Stomach smooth muscle (tissue), 2 donors: Measurements from ENCODE around the gene FHOD3.
A peak's percentile ranks its signal among the peaks of the same experiment; 100 is the strongest.

Experiments used
- H3K27ac ChIP-seq: one replicate; pipeline ENCODE4 v1.7.0; 2013; ENCODE audit warnings: mild to moderate bottlenecking, low read length, inconsistent platforms
- H3K27me3 ChIP-seq, 2 donors: one replicate each; pipeline ENCODE4 v1.7.0; 2013; ENCODE audit warnings: low read length in 2 of 2; ENCODE audit not compliant: insufficient read depth in 2 of 2, control insufficient read depth in 1 of 2
- H3K36me3 ChIP-seq, 2 donors: one replicate each; pipeline ENCODE4 v1.7.0; 2013; ENCODE audit warnings: low read length in 2 of 2; ENCODE audit not compliant: control insufficient read depth in 2 of 2, insufficient read depth in 2 of 2
- H3K4me1 ChIP-seq: one replicate; pipeline ENCODE4 v1.7.0; 2013; ENCODE audit warnings: low read length; ENCODE audit not compliant: control insufficient read depth, insufficient read depth
- H3K4me3 ChIP-seq, 2 donors: one replicate each; pipeline ENCODE4 v1.7.0; 2013; ENCODE audit warnings: low read length in 2 of 2
- H3K9ac ChIP-seq, 2 donors: one replicate each; pipeline ENCODE4 v1.7.0; 2013; ENCODE audit warnings: low read length in 2 of 2, mild to moderate bottlenecking in 1 of 2
- H3K9me3 ChIP-seq, 2 donors: one replicate each; pipeline ENCODE4 v1.7.0; 2013; ENCODE audit warnings: low read length in 2 of 2; ENCODE audit not compliant: control insufficient read depth in 2 of 2
- donor health status: healthy.
- donor health status: Pancreatic carcinoma.

FHOD3 gene

DNA sequence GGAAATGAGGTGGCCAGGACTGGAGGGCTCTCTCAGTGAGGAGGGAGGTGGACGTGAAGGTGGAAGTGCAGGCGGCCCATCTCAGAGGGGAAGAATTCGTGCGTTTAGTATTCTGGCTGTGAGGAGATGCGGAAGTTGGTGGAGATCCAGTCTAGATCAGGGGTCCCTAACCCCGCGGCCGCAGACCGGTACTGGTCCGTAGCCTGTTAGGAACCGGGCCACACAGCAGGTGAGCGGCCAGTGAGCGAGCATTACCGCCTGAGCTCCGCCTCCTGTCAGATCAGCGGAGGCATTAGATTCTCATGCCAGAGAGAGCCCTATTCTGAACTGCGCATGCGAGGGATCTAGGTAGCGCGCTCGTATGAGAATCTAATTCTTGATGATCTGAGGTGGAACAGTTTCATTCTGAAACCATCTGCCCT is 1.6 kb upstream of the FHOD3 start:
- H3K27me3 ChIP-seq, result peaks cover 2 to 6% of the 10 kb centered on the region in 2 donors
- H3K4me3 ChIP-seq, result peak overlapping the region; percentile 51 to 78
- no peaks in the 10 kb centered on the region for H3K9me3 ChIP-seq
- H3K4me1 ChIP-seq, result peaks cover 13% of the 10 kb centered on the region
- H3K9ac ChIP-seq, result no peak overlapping the region
- no peak overlapping the region for H3K27ac ChIP-seq
- H3K36me3 ChIP-seq, result no peaks in the 10 kb centered on the region

DNA sequence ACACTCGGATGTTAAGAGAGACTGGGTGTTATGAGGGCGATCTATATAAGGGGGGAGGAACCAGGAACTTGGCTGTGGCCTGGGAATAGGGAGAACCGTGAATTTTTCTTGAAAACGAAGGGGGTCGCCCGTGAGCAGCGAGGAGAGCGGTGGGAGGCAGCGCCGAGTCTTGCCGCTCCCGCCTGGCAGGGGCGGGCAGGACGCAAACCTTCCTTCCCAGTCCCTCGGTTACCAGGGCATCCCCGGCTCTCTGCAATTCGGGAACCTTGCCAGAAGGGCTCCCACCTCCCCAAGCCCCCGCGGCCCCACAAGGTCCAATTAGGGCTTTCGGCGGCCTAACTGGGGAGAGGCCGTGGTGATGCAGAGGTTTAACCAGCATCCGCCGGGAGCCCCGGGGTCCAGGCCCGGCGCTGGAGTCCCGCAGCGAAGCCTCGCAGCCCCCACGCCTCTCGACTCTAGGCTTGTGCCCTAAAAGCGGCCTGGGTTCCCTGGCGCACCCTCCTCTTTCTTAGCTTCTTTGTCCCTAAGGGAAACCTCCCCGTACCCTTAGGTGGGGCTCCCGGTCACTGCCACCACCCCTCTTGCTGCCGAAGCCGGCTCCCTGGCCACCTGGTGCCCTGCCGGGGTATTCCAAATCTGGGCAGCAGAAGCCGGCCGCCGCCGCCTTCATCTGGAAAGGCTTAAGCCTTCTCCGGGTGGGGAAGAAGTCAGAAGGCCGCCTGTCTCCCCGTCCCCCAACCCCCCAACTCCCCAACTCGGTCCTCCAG is 680 bp upstream of the FHOD3 start:
- H3K9ac ChIP-seq, result peak overlapping the region; percentile 57 to 64
- H3K36me3 ChIP-seq, result no peaks in the 10 kb centered on the region
- peaks cover 2 to 6% of the 10 kb centered on the region in 2 donors for H3K27me3 ChIP-seq
- peaks cover 13% of the 10 kb centered on the region for H3K4me1 ChIP-seq
- peak overlapping the region; percentile 24 for H3K27ac ChIP-seq
- peak overlapping the region; percentile 78 to 80 for H3K4me3 ChIP-seq
- H3K9me3 ChIP-seq, result no peaks in the 10 kb centered on the region

DNA sequence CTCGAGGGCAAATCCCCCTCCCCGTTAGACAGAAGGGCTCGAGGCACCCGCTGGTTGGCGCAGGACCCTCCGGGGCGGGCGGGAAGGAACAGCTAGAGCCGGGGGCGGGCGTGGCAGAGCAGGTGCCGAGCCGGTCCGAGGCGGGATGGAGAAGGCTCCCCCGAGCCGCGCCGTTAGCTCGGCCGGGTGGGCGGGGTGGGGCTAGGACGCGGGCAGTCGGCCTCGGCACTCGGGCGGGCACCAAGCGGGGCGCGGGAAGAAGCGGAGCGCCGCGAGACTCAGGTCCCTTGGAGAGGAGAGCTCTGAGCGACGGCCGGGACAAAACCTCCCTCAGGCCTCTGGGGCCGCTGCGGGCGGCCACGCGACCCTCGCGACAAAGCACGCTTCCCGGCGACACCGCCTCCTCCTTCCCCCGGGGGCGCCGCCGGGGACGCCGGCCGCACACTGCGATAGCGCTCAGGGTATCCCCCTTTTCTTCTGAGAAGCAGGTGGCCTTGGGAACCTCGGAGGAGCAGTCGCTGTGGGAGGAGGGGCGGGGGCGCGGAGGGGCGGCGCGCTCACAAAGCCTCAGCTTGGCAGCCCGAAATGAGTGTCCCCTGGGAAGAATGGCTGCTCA is 721 bp downstream of the FHOD3 start:
- no peaks in the 10 kb centered on the region for H3K9me3 ChIP-seq
- no peaks in the 10 kb centered on the region for H3K36me3 ChIP-seq
- H3K4me3 ChIP-seq, result peak overlapping the region; percentile 48 to 75
- H3K9ac ChIP-seq, result no peak overlapping the region
- peaks cover 2 to 6% of the 10 kb centered on the region in 2 donors for H3K27me3 ChIP-seq
- H3K4me1 ChIP-seq, result peaks cover 13% of the 10 kb centered on the region
- no peak overlapping the region for H3K27ac ChIP-seq

DNA sequence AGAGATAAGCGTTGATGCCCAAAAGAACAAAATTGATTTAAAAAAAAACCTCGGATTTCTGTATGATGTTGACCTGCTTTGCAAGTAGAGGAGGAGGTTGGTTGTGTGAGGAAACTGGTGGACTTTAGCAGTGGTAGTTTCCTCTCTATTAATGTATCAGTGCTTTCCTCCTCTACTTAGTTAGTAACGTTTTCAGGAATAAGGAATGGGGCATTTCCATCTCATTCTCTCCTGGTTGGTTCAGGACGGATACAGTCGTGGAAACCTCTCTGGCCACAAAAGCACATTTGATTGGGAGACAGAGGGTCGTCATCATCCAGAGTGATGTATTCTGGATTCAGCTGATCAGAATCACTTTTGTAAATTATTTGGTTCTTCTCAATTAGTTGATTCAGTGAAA is 1.5 kb downstream of the FHOD3 start:
- H3K27ac ChIP-seq, result no peak overlapping the region
- H3K4me3 ChIP-seq, result no peak overlapping the region
- peaks cover 2 to 6% of the 10 kb centered on the region in 2 donors for H3K27me3 ChIP-seq
- H3K4me1 ChIP-seq, result peaks cover 13% of the 10 kb centered on the region
- no peak overlapping the region for H3K9ac ChIP-seq
- no peaks in the 10 kb centered on the region for H3K9me3 ChIP-seq
- no peaks in the 10 kb centered on the region for H3K36me3 ChIP-seq

DNA sequence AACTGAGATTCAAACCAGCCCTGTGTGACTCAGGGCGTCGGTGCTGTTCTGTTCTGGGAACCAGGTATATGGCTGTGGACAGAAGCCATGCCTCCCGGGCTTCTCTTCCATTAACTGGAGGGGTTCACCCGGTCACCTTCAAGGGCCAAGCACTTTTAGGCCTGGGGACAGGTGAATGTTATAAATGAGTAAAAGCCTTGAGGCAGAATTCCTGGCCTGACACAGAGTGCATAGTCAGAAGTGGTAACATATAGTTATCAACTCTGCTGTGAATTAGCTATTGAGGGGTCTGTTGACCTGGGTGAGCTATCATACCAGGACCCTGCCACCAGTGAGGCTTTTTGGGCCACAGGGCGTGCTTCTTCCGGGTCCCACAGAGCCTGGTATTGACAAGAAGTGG is 2.7 kb downstream of the FHOD3 start:
- Histone ChIP-seq H3K36me3 (no peaks in the 10 kb centered on the region), H3K4me1 (peaks cover 13% of the 10 kb centered on the region), H3K9me3 (no peaks in the 10 kb centered on the region), H3K27me3 (peaks cover 2 to 6% of the 10 kb centered on the region in 2 donors), H3K4me3 (no peak overlapping the region), H3K27ac (no peak overlapping the region), H3K9ac (no peak overlapping the region)

DNA sequence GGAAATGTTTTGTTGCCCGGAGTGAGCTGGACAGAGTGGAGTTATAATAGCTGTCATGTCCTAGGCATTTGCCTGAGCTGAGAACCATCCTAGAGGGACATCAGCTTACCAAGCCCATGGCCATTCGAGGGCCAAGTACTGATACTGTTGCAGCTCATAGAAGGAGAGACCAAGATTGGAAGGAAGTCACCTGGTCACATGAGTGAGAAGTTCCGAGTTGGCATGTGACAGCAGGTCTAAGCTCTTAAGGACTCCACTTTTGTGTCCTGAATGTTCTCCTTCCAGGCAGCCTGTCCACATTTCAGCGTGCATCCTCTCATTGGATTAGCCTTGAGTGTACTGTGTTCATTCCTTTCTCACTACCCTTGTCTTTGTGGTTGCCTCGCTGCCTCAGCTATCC is 4.4 kb downstream of the FHOD3 start:
- Histone ChIP-seq H3K27me3 (peaks cover 0 to 6% of the 10 kb centered on the region in 2 donors), H3K36me3 (no peaks in the 10 kb centered on the region), H3K4me1 (peaks cover 6% of the 10 kb centered on the region), H3K27ac (no peak overlapping the region), H3K4me3 (no peak overlapping the region), H3K9ac (no peak overlapping the region), H3K9me3 (no peaks in the 10 kb centered on the region)

DNA sequence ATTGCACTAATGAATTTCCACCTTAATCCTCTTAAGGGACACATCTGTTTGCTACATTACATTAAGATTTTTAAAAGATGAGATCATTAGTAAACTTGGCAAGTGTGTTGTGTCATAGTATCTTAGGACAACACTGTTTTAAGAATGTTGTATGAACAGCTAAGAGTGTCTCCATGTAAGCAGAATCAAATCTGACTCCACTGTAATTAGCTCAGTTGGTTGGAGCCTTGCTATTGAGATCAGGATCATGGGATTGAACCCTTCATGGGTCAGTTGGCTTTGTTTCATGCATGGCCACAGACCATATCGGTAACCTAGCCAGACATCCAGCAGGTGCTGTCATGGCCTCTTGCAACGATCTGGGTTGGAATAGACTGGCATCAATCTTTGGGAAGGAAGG is 5.2 kb downstream of the FHOD3 start:
- Histone ChIP-seq H3K4me1 (peaks cover 3% of the 10 kb centered on the region), H3K9me3 (no peaks in the 10 kb centered on the region), H3K27ac (no peak overlapping the region), H3K27me3 (peaks cover 0 to 6% of the 10 kb centered on the region in 2 donors), H3K36me3 (no peaks in the 10 kb centered on the region), H3K4me3 (no peak overlapping the region), H3K9ac (no peak overlapping the region)

DNA sequence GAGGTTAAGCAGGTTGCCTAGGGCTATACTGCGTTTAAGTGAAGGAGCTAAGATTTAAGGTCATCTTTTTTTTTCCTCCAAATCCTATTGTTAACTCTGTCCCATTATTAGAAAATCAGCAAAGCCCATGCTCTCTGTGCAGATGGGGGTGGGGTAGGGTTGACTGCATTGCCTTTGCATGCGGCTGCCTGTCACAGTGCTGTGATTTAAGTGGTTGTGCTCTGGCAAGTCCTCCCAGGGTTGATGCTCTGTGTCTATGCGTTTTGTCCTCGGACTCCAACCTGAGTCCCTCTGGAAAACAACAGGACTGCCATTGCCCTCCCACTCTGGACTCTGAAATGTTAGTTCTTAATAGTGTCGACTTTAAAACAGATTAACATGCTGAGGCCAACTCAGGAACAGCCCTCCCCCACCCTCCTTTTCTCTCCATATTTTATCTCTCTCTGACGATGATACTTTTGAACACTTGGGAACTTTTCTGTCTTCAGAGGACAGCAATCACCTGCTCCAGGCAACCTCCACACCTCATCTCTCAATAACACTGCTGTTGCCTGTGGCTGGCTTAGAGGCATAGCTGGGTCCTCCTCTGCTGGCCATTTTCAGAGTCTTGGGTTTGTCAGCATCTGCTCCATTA is 5.8 kb downstream of the FHOD3 start:
- no peaks in the 10 kb centered on the region for H3K36me3 ChIP-seq
- no peak overlapping the region for H3K9ac ChIP-seq
- no peak overlapping the region for H3K27ac ChIP-seq
- no peaks in the 10 kb centered on the region for H3K9me3 ChIP-seq
- peaks cover 0 to 6% of the 10 kb centered on the region in 2 donors for H3K27me3 ChIP-seq
- no peak overlapping the region for H3K4me3 ChIP-seq
- no peaks in the 10 kb centered on the region for H3K4me1 ChIP-seq

DNA sequence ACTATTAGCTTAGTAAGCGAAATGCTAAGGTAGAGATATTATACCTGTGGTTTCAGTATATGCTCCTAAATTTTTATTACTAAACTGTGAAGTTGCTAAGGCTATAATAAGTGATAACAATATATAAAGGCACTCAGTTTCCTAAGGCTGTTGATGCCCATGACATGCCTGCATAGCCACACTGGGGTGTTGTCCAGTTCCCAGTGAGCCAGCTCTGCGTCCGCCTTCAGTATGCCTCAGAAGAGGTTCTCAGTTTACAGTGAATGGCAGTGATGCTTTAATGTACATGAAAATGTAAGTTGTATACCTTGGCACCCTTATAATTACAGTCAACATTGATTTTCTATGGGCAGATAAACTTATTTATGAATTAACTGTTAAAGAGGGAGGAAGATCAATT is 7.2 kb downstream of the FHOD3 start:
- Histone ChIP-seq H3K36me3 (no peaks in the 10 kb centered on the region), H3K27me3 (no peaks in the 10 kb centered on the region), H3K9ac (no peak overlapping the region), H3K4me3 (no peak overlapping the region), H3K27ac (no peak overlapping the region), H3K4me1 (no peaks in the 10 kb centered on the region), H3K9me3 (no peaks in the 10 kb centered on the region)

DNA sequence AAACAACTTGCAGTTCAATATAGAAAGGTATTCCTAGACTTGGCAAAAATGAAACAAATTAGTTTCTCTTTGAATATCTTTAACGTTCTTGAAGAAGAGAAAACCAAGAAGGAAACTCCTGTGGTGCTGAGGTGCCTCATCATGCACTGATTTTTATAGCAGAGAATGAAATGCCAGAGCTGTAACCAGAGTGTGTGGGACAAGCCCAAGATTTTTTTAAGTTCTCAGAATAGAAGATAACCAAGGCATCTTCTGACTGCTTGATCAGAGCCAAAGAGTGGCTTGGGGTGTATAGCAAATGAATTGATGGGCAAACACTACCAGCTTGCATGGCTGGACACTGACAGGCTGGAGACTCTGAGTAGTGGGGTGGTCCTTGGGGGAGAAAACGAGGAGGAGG is 7.9 kb downstream of the FHOD3 start:
- no peak overlapping the region for H3K9ac ChIP-seq

DNA sequence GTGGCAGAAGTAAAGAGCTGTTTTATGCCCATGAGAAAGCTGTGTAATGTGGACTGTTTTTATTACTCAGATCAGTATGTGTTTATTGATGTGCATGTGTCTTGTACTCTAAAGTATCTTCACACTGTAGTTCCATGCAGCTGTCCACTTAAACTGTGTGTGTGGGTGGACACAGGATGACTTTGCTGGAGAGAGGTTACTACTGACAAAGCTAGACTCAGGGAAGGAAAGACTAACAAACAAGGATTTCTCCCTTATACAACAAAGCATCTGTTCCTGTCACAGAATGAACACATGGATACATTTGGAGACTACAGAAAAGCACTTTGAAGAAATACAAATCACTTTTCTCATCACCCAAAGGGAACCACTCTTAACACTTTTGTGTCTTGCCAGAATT is 10.0 kb downstream of the FHOD3 start:
- Histone ChIP-seq H3K4me3 (no peak overlapping the region), H3K27me3 (no peaks in the 10 kb centered on the region), H3K27ac (no peak overlapping the region), H3K36me3 (no peaks in the 10 kb centered on the region), H3K4me1 (no peaks in the 10 kb centered on the region), H3K9me3 (no peaks in the 10 kb centered on the region), H3K9ac (no peak overlapping the region)

More for the DNA sequence above, 7.9 kb downstream of the FHOD3 start:
- no peaks in the 10 kb centered on the region for H3K36me3 ChIP-seq
- no peak overlapping the region for H3K27ac ChIP-seq
- H3K27me3 ChIP-seq, result no peaks in the 10 kb centered on the region
- no peak overlapping the region for H3K4me3 ChIP-seq
- no peaks in the 10 kb centered on the region for H3K4me1 ChIP-seq
- H3K9me3 ChIP-seq, result no peaks in the 10 kb centered on the region
